DOHH2 (cell line): ENCODE measurements around the gene MPPE1.

ENCODE experiments used
- H3F3A ChIP-seq: fragments of 200-600 bp; sonication (generic), shearing (Covaris generic); 2 replicates; pipeline ENCODE4 v1.6.0; 2016; ENCODE audit warnings: antibody characterized with exemption, mild to moderate bottlenecking; ENCODE audit not compliant: control insufficient read depth, insufficient read depth
- H3K27ac ChIP-seq: fragments of 200-600 bp; sonication (generic); 2 replicates; pipeline ENCODE4 v1.5.1; 2014; ENCODE audit warnings: low read depth, mild to moderate bottlenecking, low read length, moderate library complexity
- H3K27me3 ChIP-seq: fragments of 200-600 bp; sonication (generic); 2 replicates; pipeline ENCODE4 v1.6.1; 2014; ENCODE audit warnings: mild to moderate bottlenecking, low read length, mixed read lengths; ENCODE audit not compliant: control insufficient read depth
- H3K36me3 ChIP-seq: fragments of 200-600 bp; sonication (generic); 2 replicates; pipeline ENCODE4 v1.6.1; 2014; ENCODE audit warnings: mild to moderate bottlenecking, low read length, moderate library complexity, mixed read lengths; ENCODE audit not compliant: control insufficient read depth
- H3K4me1 ChIP-seq: fragments of 200-600 bp; sonication (generic); 2 replicates; pipeline ENCODE4 v1.6.1; 2014; ENCODE audit warnings: mild to moderate bottlenecking, low read length, mixed read lengths; ENCODE audit not compliant: control insufficient read depth
- H3K4me2 ChIP-seq: fragments of 200-600 bp; sonication (generic); 2 replicates; pipeline ENCODE4 v1.6.0; 2014; ENCODE audit warnings: mild to moderate bottlenecking, low read length, moderate library complexity
- H3K4me3 ChIP-seq: fragments of 200-600 bp; sonication (generic); 2 replicates; pipeline ENCODE4 v1.5.1; 2014; ENCODE audit warnings: mild to moderate bottlenecking, low read length, mixed read lengths
- H3K79me2 ChIP-seq: fragments of 200-600 bp; sonication (generic); 2 replicates; pipeline ENCODE4 v1.6.1; 2014; ENCODE audit warnings: mild to moderate bottlenecking, low read length, mixed read lengths; ENCODE audit not compliant: control insufficient read depth
- H3K9me2 ChIP-seq: fragments of 200-600 bp; sonication (generic); replicated peaks from 2 replicates; pipeline ENCODE4 v1.6.1; 2014; ENCODE audit warnings: mild to moderate bottlenecking, low read length, mixed read lengths; ENCODE audit not compliant: control insufficient read depth
- H3K9me3 ChIP-seq: fragments of 200-600 bp; sonication (generic); 2 replicates; pipeline ENCODE4 v1.6.1; 2014; ENCODE audit warnings: antibody characterized with exemption, low read length, mixed read lengths; ENCODE audit not compliant: control insufficient read depth, insufficient read depth
- H4K20me1 ChIP-seq: fragments of 200-600 bp; sonication (generic); 2 replicates; pipeline ENCODE4 v1.6.0; 2014; ENCODE audit warnings: low read depth, mild to moderate bottlenecking, antibody characterized with exemption, low read length, moderate library complexity; ENCODE audit not compliant: control insufficient read depth, insufficient read depth
- CTCF ChIP-seq: fragments of 200-600 bp; sonication (generic); IDR thresholded peaks from one replicate; pipeline ENCODE4 v1.5.1; 2014; ENCODE audit warnings: antibody characterized with exemption, mild to moderate bottlenecking, low read depth, low read length; ENCODE audit not compliant: poor library complexity, severe bottlenecking
- EZH2phosphoT487 ChIP-seq: fragments of 200-600 bp; sonication (generic); IDR thresholded peaks from 2 replicates; pipeline ENCODE4 v1.6.1; 2017; ENCODE audit warnings: borderline replicate concordance, mild to moderate bottlenecking, antibody characterized with exemption, low read length, moderate library complexity, mixed read lengths

The MPPE1 gene

GRCh38 chr18:11883153-11883552 is 25.0 kb downstream of the MPPE1 start:
- Histone ChIP-seq H3K9me3 (no peaks in the 10 kb centered on the region), H3F3A (peaks cover 12% of the 10 kb centered on the region), H3K4me2 (peak overlapping the region; percentile 63), H3K4me3 (peak overlapping the region; percentile 41; the same call in 1 of the 2 replicates), H3K27ac (peak overlapping the region; percentile 76), H3K4me1 (peaks cover 39% of the 10 kb centered on the region), H3K79me2 (no peaks in the 10 kb centered on the region), H3K9me2 (no peaks in the 10 kb centered on the region), H3K36me3 (peaks cover 62% of the 10 kb centered on the region), H3K27me3 (no peaks in the 10 kb centered on the region), H4K20me1 (no peaks in the 10 kb centered on the region)
- TF ChIP-seq CTCF (no peak), EZH2phosphoT487 (no peak)

GRCh38 chr18:11882636-11883035 is 25.5 kb downstream of the MPPE1 start:
- peaks cover 12% of the 10 kb centered on the region for H3F3A ChIP-seq
- H3K9me2 ChIP-seq: no peaks in the 10 kb centered on the region
- no peaks in the 10 kb centered on the region for H3K27me3 ChIP-seq
- H3K9me3 ChIP-seq: no peaks in the 10 kb centered on the region
- H3K4me1 ChIP-seq: peaks cover 39% of the 10 kb centered on the region
- H4K20me1 ChIP-seq: no peaks in the 10 kb centered on the region
- H3K36me3 ChIP-seq: peaks cover 56% of the 10 kb centered on the region
- peak overlapping the region; percentile 30 for H3K4me3 ChIP-seq
- peak overlapping the region; percentile 63 for H3K4me2 ChIP-seq
- H3K27ac ChIP-seq: peak overlapping the region; percentile 76
- no peaks in the 10 kb centered on the region for H3K79me2 ChIP-seq
- TF ChIP-seq CTCF (no peak), EZH2phosphoT487 (no peak)

- Histone ChIP-seq H3F3A (peaks cover 12% of the 10 kb centered on the region), H3K27me3 (no peaks in the 10 kb centered on the region), H3K9me3 (no peaks in the 10 kb centered on the region), H3K27ac (no peak overlapping the region), H4K20me1 (no peaks in the 10 kb centered on the region), H3K79me2 (no peaks in the 10 kb centered on the region), H3K9me2 (no peaks in the 10 kb centered on the region), H3K4me3 (no peak overlapping the region), H3K4me1 (peaks cover 39% of the 10 kb centered on the region), H3K36me3 (peaks cover 45% of the 10 kb centered on the region), H3K4me2 (no peak overlapping the region)
- no peak for TF ChIP-seq EZH2phosphoT487
- no peak for TF ChIP-seq CTCF
These were observed 27.4 kb downstream of the MPPE1 start for GRCh38 chr18:11880586-11881304.
